HG03025 (cell line): Measurements from ENCODE around the gene CC2D1B.

Experiments used
- ATAC-seq: cut with Tn5 transposase; IDR thresholded peaks from one replicate; pipeline ENCODE4 v1.9.1; 2021; ENCODE audit warnings: mild to moderate bottlenecking, moderate library complexity; ENCODE audit not compliant: unreplicated experiment, low FRiP score

The CC2D1B gene

GRCh38 chr1:52359676-52360594 lies 6.1 kb downstream of the CC2D1B start:
- no peak for ATAC-seq

GRCh38 chr1:52358851-52359497 lies 7.0 kb downstream of the CC2D1B start:
- no peak for ATAC-seq

GRCh38 chr1:52357397-52357796 lies 8.6 kb downstream of the CC2D1B start:
- ATAC-seq: no peak

GRCh38 chr1:52356818-52357355 lies 9.1 kb downstream of the CC2D1B start:
- ATAC-seq: no peak

GRCh38 chr1:52355847-52356505 lies 10.0 kb downstream of the CC2D1B start:
- no peak for ATAC-seq

- ATAC-seq: no peak
These were observed 10.6 kb downstream of the CC2D1B start for GRCh38 chr1:52355436-52355835.

- no peak for ATAC-seq
These were observed 13.3 kb downstream of the CC2D1B start for GRCh38 chr1:52352690-52353089.

GRCh38 chr1:52348704-52349300 lies 17.2 kb downstream of the CC2D1B start:
- no peak for ATAC-seq

- no peak for ATAC-seq
These were observed 19.4 kb downstream of the CC2D1B start for GRCh38 chr1:52346653-52347052.

GRCh38 chr1:52345252-52345651 lies 20.8 kb downstream of the CC2D1B start:
- no peak for ATAC-seq

- ATAC-seq: no peak
These were observed 22.0 kb downstream of the CC2D1B start for GRCh38 chr1:52343979-52344378.

GRCh38 chr1:52341655-52342260 lies 24.2 kb downstream of the CC2D1B start:
- no peak for ATAC-seq

- no peak for ATAC-seq
These were observed 28.6 kb downstream of the CC2D1B start for GRCh38 chr1:52337439-52337838.

GRCh38 chr1:52334906-52335528 lies 31.0 kb downstream of the CC2D1B start:
- ATAC-seq: no peak

GRCh38 chr1:52332411-52332810 lies 33.6 kb downstream of the CC2D1B start:
- ATAC-seq: no peak

- no peak for ATAC-seq
These were observed 37.4 kb downstream of the CC2D1B start for GRCh38 chr1:52328615-52329014.

- ATAC-seq: no peak
These were observed 40.2 kb downstream of the CC2D1B start for GRCh38 chr1:52325786-52326185.

- no peak for ATAC-seq
These were observed 42.3 kb downstream of the CC2D1B start for GRCh38 chr1:52323731-52324130.

GRCh38 chr1:52321061-52321460 lies 44.9 kb downstream of the CC2D1B start:
- ATAC-seq: no peak
